ENCODE measurements around the gene MYH7. TPM values are rescaled to one million over a fixed set of nuclear protein-coding genes. Genes with fewer than 3 reads are reported as not detected.

The MYH7 gene
- polyA plus RNA-seq, 1 experiment: not detected

GRCh38 chr14:23405096-23405495 lies 30.4 kb downstream of the MYH7 start:
- no peak for DNase-seq (ENCODE audit: low read depth, low spot score)
- POLR2A ChIA-PET: no interaction called here
- no peak overlapping the region for H3K4me3 ChIP-seq (ENCODE audit: low read depth, low read length)
- no peaks in the 10 kb centered on the region for H3K9me3 ChIP-seq (ENCODE audit: control insufficient read depth, insufficient read depth, low read length)
- CTCF ChIA-PET: no interaction called here
- no peak overlapping the region for H3K27ac ChIP-seq (ENCODE audit: low read depth, low read length)
- peaks cover 12% of the 10 kb centered on the region for H3K27me3 ChIP-seq (ENCODE audit: control insufficient read depth, insufficient read depth, low read length)
- no peak for TF ChIP-seq CTCF (IDR thresholded peaks at IDR 0.05; ENCODE audit: low read depth, low read length)

- ChIA-PET POLR2A (no interaction called here), CTCF (no interaction called here)
- Histone ChIP-seq H3K27me3 (ENCODE audit: control insufficient read depth, insufficient read depth, low read length) (peaks cover 12% of the 10 kb centered on the region), H3K9me3 (ENCODE audit: control insufficient read depth, insufficient read depth, low read length) (no peaks in the 10 kb centered on the region), H3K4me3 (ENCODE audit: low read depth, low read length) (no peak overlapping the region), H3K27ac (ENCODE audit: low read depth, low read length) (no peak overlapping the region)
- no peak for TF ChIP-seq CTCF (IDR thresholded peaks at IDR 0.05; ENCODE audit: low read depth, low read length)
- no peak for DNase-seq (ENCODE audit: low read depth, low spot score)
Measured at GRCh38 chr14:23404331-23404900, 31.0 kb downstream of the MYH7 start.

- ChIA-PET POLR2A (no interaction called here), CTCF (no interaction called here)
- H3K27ac ChIP-seq (ENCODE audit: low read depth, low read length): no peak overlapping the region
- no peak overlapping the region for H3K4me3 ChIP-seq (ENCODE audit: low read depth, low read length)
- no peak for TF ChIP-seq CTCF (IDR thresholded peaks at IDR 0.05; ENCODE audit: low read depth, low read length)
- DNase-seq (ENCODE audit: low read depth, low spot score): no peak
- H3K27me3 ChIP-seq (ENCODE audit: control insufficient read depth, insufficient read depth, low read length): peaks cover 12% of the 10 kb centered on the region
- no peaks in the 10 kb centered on the region for H3K9me3 ChIP-seq (ENCODE audit: control insufficient read depth, insufficient read depth, low read length)
Measured at GRCh38 chr14:23403908-23404307, 31.6 kb downstream of the MYH7 start.

- TF ChIP-seq CTCF (IDR thresholded peaks at IDR 0.05; ENCODE audit: low read depth, low read length): no peak
- H3K9me3 ChIP-seq (ENCODE audit: control insufficient read depth, insufficient read depth, low read length): no peaks in the 10 kb centered on the region
- POLR2A ChIA-PET: no interaction called here
- peaks cover 10% of the 10 kb centered on the region for H3K27me3 ChIP-seq (ENCODE audit: control insufficient read depth, insufficient read depth, low read length)
- no peak for DNase-seq (ENCODE audit: low read depth, low spot score)
- CTCF ChIA-PET: no interaction called here
- no peak overlapping the region for H3K4me3 ChIP-seq (ENCODE audit: low read depth, low read length)
- no peak overlapping the region for H3K27ac ChIP-seq (ENCODE audit: low read depth, low read length)
Measured at GRCh38 chr14:23403139-23403438, 32.4 kb downstream of the MYH7 start.

GRCh38 chr14:23402296-23403138 lies 32.9 kb downstream of the MYH7 start:
- POLR2A ChIA-PET: no interaction called here
- Histone ChIP-seq H3K4me3 (ENCODE audit: low read depth, low read length) (no peak overlapping the region), H3K27ac (ENCODE audit: low read depth, low read length) (no peak overlapping the region), H3K9me3 (ENCODE audit: control insufficient read depth, insufficient read depth, low read length) (no peaks in the 10 kb centered on the region), H3K27me3 (ENCODE audit: control insufficient read depth, insufficient read depth, low read length) (peaks cover 5% of the 10 kb centered on the region)
- CTCF ChIA-PET: no interaction called here
- DNase-seq (ENCODE audit: low read depth, low spot score): no peak
- no peak for TF ChIP-seq CTCF (IDR thresholded peaks at IDR 0.05; ENCODE audit: low read depth, low read length)

Data from AG04450 (cell line).